Uterus (tissue), 2 donors: ENCODE data around the gene MMEL1.

Source experiments
- POLR2A ChIP-seq, 2 donors: fragments of 450-650 bp; IDR thresholded peaks; one replicate each; pipeline ENCODE4 v1.6.1; 2016; ENCODE audit warnings: antibody characterized with exemption in 2 of 2, mild to moderate bottlenecking in 1 of 2, moderate library complexity in 1 of 2
- TF ChIP-seq, protein P1 (sequence below), 4 experiments: fragments of 200-600 bp in 2 of 4; fragments of 450-650 bp in 2 of 4; sonication (generic) in 2 of 4; IDR thresholded peaks; one replicate each; pipeline ENCODE4 v1.5.1; 2016 to 2019; ENCODE audit warnings: antibody characterized with exemption in 4 of 4, mild to moderate bottlenecking in 2 of 4, moderate library complexity in 1 of 4

GRCh38 chr1:2645143-2645542, 12.3 kb upstream of the MMEL1 start:
- TF ChIP-seq, protein P1, sequence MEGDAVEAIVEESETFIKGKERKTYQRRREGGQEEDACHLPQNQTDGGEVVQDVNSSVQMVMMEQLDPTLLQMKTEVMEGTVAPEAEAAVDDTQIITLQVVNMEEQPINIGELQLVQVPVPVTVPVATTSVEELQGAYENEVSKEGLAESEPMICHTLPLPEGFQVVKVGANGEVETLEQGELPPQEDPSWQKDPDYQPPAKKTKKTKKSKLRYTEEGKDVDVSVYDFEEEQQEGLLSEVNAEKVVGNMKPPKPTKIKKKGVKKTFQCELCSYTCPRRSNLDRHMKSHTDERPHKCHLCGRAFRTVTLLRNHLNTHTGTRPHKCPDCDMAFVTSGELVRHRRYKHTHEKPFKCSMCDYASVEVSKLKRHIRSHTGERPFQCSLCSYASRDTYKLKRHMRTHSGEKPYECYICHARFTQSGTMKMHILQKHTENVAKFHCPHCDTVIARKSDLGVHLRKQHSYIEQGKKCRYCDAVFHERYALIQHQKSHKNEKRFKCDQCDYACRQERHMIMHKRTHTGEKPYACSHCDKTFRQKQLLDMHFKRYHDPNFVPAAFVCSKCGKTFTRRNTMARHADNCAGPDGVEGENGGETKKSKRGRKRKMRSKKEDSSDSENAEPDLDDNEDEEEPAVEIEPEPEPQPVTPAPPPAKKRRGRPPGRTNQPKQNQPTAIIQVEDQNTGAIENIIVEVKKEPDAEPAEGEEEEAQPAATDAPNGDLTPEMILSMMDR (IDR thresholded peaks at IDR 0.05), result no peak
- TF ChIP-seq POLR2A (IDR thresholded peaks at IDR 0.05), result no peak
